HepG2 (cell line): Measurements from ENCODE around the gene MMS19. TPM values are rescaled to one million over a fixed set of nuclear protein-coding genes. Genes with fewer than 3 reads are reported as not detected.

Source experiments
- DZIP1 ChIP-seq: sonication (generic); formaldehyde crosslinking; IDR thresholded peaks from 2 replicates; pipeline ENCODE4 v1.5.0; 2020; ENCODE audit warnings: mild to moderate bottlenecking, missing genetic modification reagents
- HMGXB3 ChIP-seq: sonication (generic); formaldehyde crosslinking; IDR thresholded peaks from 2 replicates; pipeline ENCODE4 v1.4.0; 2020; ENCODE audit warnings: missing genetic modification reagents, borderline replicate concordance
- IKZF5 ChIP-seq: IDR thresholded peaks from 2 replicates; pipeline ENCODE4 v1.6.1; 2018; ENCODE audit warnings: missing genetic modification reagents, mild to moderate bottlenecking, missing compliant biosample characterization
- MAFF ChIP-seq: IDR thresholded peaks from 2 replicates; pipeline ENCODE4 v1.6.1; 2011; ENCODE audit warnings: low read depth, low read length, improper control_type of control experiment
- PRMT3 ChIP-seq: sonication (generic); formaldehyde crosslinking; IDR thresholded peaks from 2 replicates; pipeline ENCODE4 v1.8.1; 2022; ENCODE audit warnings: low read depth, mild to moderate bottlenecking, moderate library complexity, missing genetic modification reagents, borderline replicate concordance
- SIX4 ChIP-seq: sonication (generic); formaldehyde crosslinking; IDR thresholded peaks from 2 replicates; pipeline ENCODE4 v1.4.0; 2020; ENCODE audit warnings: missing genetic modification reagents
- SMAD1 ChIP-seq: sonication (generic); formaldehyde crosslinking; IDR thresholded peaks from 2 replicates; pipeline ENCODE4 v1.4.0; 2020; ENCODE audit warnings: missing genetic modification reagents, low read depth, mild to moderate bottlenecking, borderline replicate concordance
- SP2 ChIP-seq: sonication (generic); formaldehyde crosslinking; IDR thresholded peaks from 2 replicates; pipeline ENCODE4 v1.5.1; 2020; ENCODE audit warnings: mild to moderate bottlenecking, missing genetic modification reagents
- TP53 ChIP-seq: sonication (generic); formaldehyde crosslinking; conservative IDR thresholded peaks from 2 replicates; pipeline ENCODE4 v1.4.0; 2020; ENCODE audit warnings: missing genetic modification reagents
- ZBTB33 ChIP-seq: sonication (generic); formaldehyde crosslinking; IDR thresholded peaks from 2 replicates; pipeline ENCODE4 v1.4.0; 2020; ENCODE audit warnings: missing genetic modification reagents
- ZMYM4 ChIP-seq: sonication (generic); formaldehyde crosslinking; IDR thresholded peaks from 2 replicates; pipeline ENCODE4 v1.8.1; 2023; ENCODE audit warnings: mild to moderate bottlenecking, missing genetic modification reagents
- ZNF225 ChIP-seq: sonication (generic); formaldehyde crosslinking; IDR thresholded peaks from 2 replicates; pipeline ENCODE4 v1.4.0; 2020; ENCODE audit warnings: mild to moderate bottlenecking, missing genetic modification reagents
- ZNF275 ChIP-seq: sonication (generic); formaldehyde crosslinking; IDR thresholded peaks from 2 replicates; pipeline ENCODE4 v1.8.0; 2022; ENCODE audit warnings: missing genetic modification reagents, mild to moderate bottlenecking, inconsistent platforms, borderline replicate concordance
- ZNF30 ChIP-seq: sonication (generic); formaldehyde crosslinking; IDR thresholded peaks from 2 replicates; pipeline ENCODE4 v1.5.0; 2020; ENCODE audit warnings: mild to moderate bottlenecking, missing genetic modification reagents
- ZNF710 ChIP-seq: sonication (generic); formaldehyde crosslinking; IDR thresholded peaks from 2 replicates; pipeline ENCODE4 v1.5.0; 2020; ENCODE audit warnings: mild to moderate bottlenecking, missing genetic modification reagents, borderline replicate concordance
- polyA plus RNA-seq, 8 experiments: library from polyadenylated mRNA; depleted of rRNA in 3 of 8; stranded (reverse) in 7 of 8; unstranded in 1 of 8; fragments of >200 nt; fragmentation: Illumina TruSeq in 4 of 8; extraction: Trizol in 4 of 8; gene quantifications; 2 replicates each; pipeline versions ENCODE4 v1.2.1 to v1.2.3, GENCODE V29; 2011 to 2016; ENCODE audit warnings: low read depth in 4 of 8, missing spikeins in 1 of 8, mixed read lengths in 1 of 8; ENCODE audit not compliant: insufficient read depth in 1 of 8
- total RNA-seq, 5 experiments: library from RNA; depleted of rRNA; stranded (reverse); fragments of >200 nt; fragmentation: Illumina TruSeq; extraction: Trizol; gene quantifications; 2 replicates each; pipeline ENCODE4 v1.2.3, GENCODE V29; 2016; ENCODE audit warnings: low read depth in 1 of 5

The MMS19 gene
- total and polyA plus RNA-seq, 2 of the 13 experiments (the other 11 are each of a cell fraction or from before 2014, with no cell fraction given): 76.4 to 107 TPM

- no peak for TF ChIP-seq SP2 (CRISPR knock-in tag)
- peak; percentile 25; the same call in 1 of the 2 replicates for TF ChIP-seq ZMYM4 (CRISPR knock-in tag)
- TF ChIP-seq ZNF275 (CRISPR knock-in tag): no peak
- no peak for TF ChIP-seq TP53 (CRISPR knock-in tag)
- TF ChIP-seq IKZF5 (CRISPR knock-in tag): no peak
- TF ChIP-seq ZBTB33: no peak
- TF ChIP-seq ZNF710 (CRISPR knock-in tag): no peak
- TF ChIP-seq DZIP1 (CRISPR knock-in tag): no peak
- TF ChIP-seq HMGXB3 (CRISPR knock-in tag): 0 out of 2 replicates have a peak, but pooled peaks have one; percentile 55
- no peak for TF ChIP-seq SIX4 (CRISPR knock-in tag)
- TF ChIP-seq ZNF225 (CRISPR knock-in tag): no peak
- TF ChIP-seq PRMT3 (CRISPR knock-in tag): no peak
- TF ChIP-seq SMAD1: no peak
- TF ChIP-seq ZNF30 (CRISPR knock-in tag): no peak
- TF ChIP-seq MAFF: no peak
Measured at GRCh38 chr10:97427571-97428179, 70.5 kb downstream of the MMS19 start (continued).
